ENCODE data around the gene C12orf76. TPM values are rescaled to one million over a fixed set of nuclear protein-coding genes. Genes with fewer than 3 reads are reported as not detected.

Gene C12orf76
- total and polyA plus RNA-seq, 2 donors (not counting 1 experiment from before 2014, with no cell fraction given) = 21.5 to 28.5 TPM

GRCh38 chr12:110084314-110085015 is 36.1 kb upstream of the C12orf76 start:
- POLR2A ChIA-PET = no interaction called here
- no peaks in the 10 kb centered on the region for H3K79me2 ChIP-seq (ENCODE audit: control insufficient read depth, insufficient read depth, low read length)
- no peaks in the 10 kb centered on the region for H4K20me1 ChIP-seq (ENCODE audit: control insufficient read depth, insufficient read depth, low read length, poor library complexity, severe bottlenecking)
- H3K27me3 ChIP-seq (replicated peaks in 1 of 4; ENCODE audit: control extremely low read depth in 1 of 4, control insufficient read depth in 3 of 4, insufficient read depth in 4 of 4, low read length in 3 of 4) = peaks cover 0 to 3% (median 0%) of the 10 kb centered on the region in 4 experiments
- no peak overlapping the region for H3K9ac ChIP-seq (ENCODE audit: low read length)
- H3K27ac Mint-ChIP-seq = no peak overlapping the region
- peaks cover 11% of the 10 kb centered on the region for H3K4me1 Mint-ChIP-seq
- no peaks in the 10 kb centered on the region for H3K36me3 ChIP-seq (replicated peaks in 1 of 2; ENCODE audit: control extremely low read depth in 1 of 2, control insufficient read depth in 1 of 2, extremely low read depth in 1 of 2, insufficient read depth in 2 of 2, low read length in 1 of 2)
- DNase-seq (no peak), ATAC-seq (ENCODE audit: low read depth) (no peak)
- CTCF ChIA-PET = interaction anchor here (0.6 kb wide), 2 partner anchors 69 to 1228 kb away, joined by 3 read pairs; no protein-coding TSS in a partner anchor
- peaks cover 13 to 15% of the 10 kb centered on the region in 2 donors for H3K4me1 ChIP-seq (ENCODE audit: control insufficient read depth in 2 of 2, insufficient read depth in 2 of 2, low read length in 2 of 2)
- H3K4me2 ChIP-seq (replicated peaks; ENCODE audit: low read depth, low read length, poor library complexity, severe bottlenecking) = no peak overlapping the region
- H3K9me3 Mint-ChIP-seq (ENCODE audit: insufficient read depth) = no peaks in the 10 kb centered on the region
- H3K4me3 Mint-ChIP-seq = no peak overlapping the region
- H3K9me3 ChIP-seq (ENCODE audit: control extremely low read depth in 1 of 3, control insufficient read depth in 2 of 3, insufficient read depth in 1 of 3, low read length in 2 of 3) = peaks cover 0 to 9% (median 0%) of the 10 kb centered on the region in 3 donors
- intact Hi-C loops (cut with micrococcal nuclease) = no loop called here
- no peak overlapping the region for H3K4me3 ChIP-seq (ENCODE audit: control extremely low read depth in 1 of 5, extremely low read depth in 1 of 5, insufficient read depth in 1 of 5, low read depth in 2 of 5, low read length in 4 of 5)
- no peak overlapping the region for H2AFZ ChIP-seq (ENCODE audit: insufficient read depth, low read depth, low read length, poor library complexity, severe bottlenecking)
- TF ChIP-seq CTCF (IDR thresholded peaks at IDR 0.05) (no peak), EZH2 (IDR thresholded peaks at IDR 0.05; ENCODE audit: borderline replicate concordance, insufficient read depth, low read depth, low read length, poor library complexity, severe bottlenecking) (no peak)
- no peak overlapping the region for H3K27ac ChIP-seq (ENCODE audit: low read length in 2 of 2)
- WGBS (ENCODE audit: insufficient coverage) = no CpG with 5 or more reads among the region's 4 CpGs
- peaks cover 17% of the 10 kb centered on the region for H3K27me3 Mint-ChIP-seq

- ATAC-seq (ENCODE audit: low read depth) (no peak), DNase-seq (no peak)
- Histone ChIP-seq H3K27ac (ENCODE audit: low read length in 2 of 2) (peak overlapping the region in 1 of 2 donors; percentile 90), H2AFZ (ENCODE audit: insufficient read depth, low read depth, low read length, poor library complexity, severe bottlenecking) (peak overlapping the region; percentile 96), H3K4me1 (ENCODE audit: control insufficient read depth in 2 of 2, insufficient read depth in 2 of 2, low read length in 2 of 2) (peaks cover 19 to 23% of the 10 kb centered on the region in 2 donors), H3K9ac (ENCODE audit: low read length) (no peak overlapping the region), H3K36me3 (replicated peaks in 1 of 2; ENCODE audit: control extremely low read depth in 1 of 2, control insufficient read depth in 1 of 2, extremely low read depth in 1 of 2, insufficient read depth in 2 of 2, low read length in 1 of 2) (no peaks in the 10 kb centered on the region), H4K20me1 (ENCODE audit: control insufficient read depth, insufficient read depth, low read length, poor library complexity, severe bottlenecking) (no peaks in the 10 kb centered on the region), H3K27me3 (replicated peaks in 1 of 4; ENCODE audit: control extremely low read depth in 1 of 4, control insufficient read depth in 3 of 4, insufficient read depth in 4 of 4, low read length in 3 of 4) (no peaks in the 10 kb centered on the region), H3K9me3 (ENCODE audit: control extremely low read depth in 1 of 3, control insufficient read depth in 2 of 3, insufficient read depth in 1 of 3, low read length in 2 of 3) (peaks cover 0 to 9% (median 0%) of the 10 kb centered on the region in 3 donors), H3K4me3 (ENCODE audit: control extremely low read depth in 1 of 5, extremely low read depth in 1 of 5, insufficient read depth in 1 of 5, low read depth in 2 of 5, low read length in 4 of 5) (peak overlapping the region in 1 of 5 experiments; percentile 48), H3K4me2 (replicated peaks; ENCODE audit: low read depth, low read length, poor library complexity, severe bottlenecking) (peak overlapping the region; percentile 80), H3K79me2 (ENCODE audit: control insufficient read depth, insufficient read depth, low read length) (no peaks in the 10 kb centered on the region)
- intact Hi-C loops (cut with micrococcal nuclease) = no loop called here
- TF ChIP-seq EZH2 (IDR thresholded peaks at IDR 0.05; ENCODE audit: borderline replicate concordance, insufficient read depth, low read depth, low read length, poor library complexity, severe bottlenecking) = no peak
- no peak for TF ChIP-seq CTCF (IDR thresholded peaks at IDR 0.05)
- Mint-ChIP-seq H3K27me3 (no peaks in the 10 kb centered on the region), H3K4me3 (peak overlapping the region; percentile 65), H3K27ac (peak overlapping the region; percentile 67), H3K4me1 (peaks cover 18% of the 10 kb centered on the region), H3K9me3 (ENCODE audit: insufficient read depth) (no peaks in the 10 kb centered on the region)
- 90% methylated on average over 4 of the region's 7 CpGs for WGBS (ENCODE audit: insufficient coverage)
- ChIA-PET POLR2A (interaction anchor here (1.3 kb wide), 1 partner anchor 44 kb away, joined by 4 read pairs; the partner anchor contains the start of gene IFT81), CTCF (interaction anchor here (1.1 to 1.4 kb wide), 3 partner anchors 19 to 351 kb away, joined by 4 to 7 read pairs (median 7); no protein-coding TSS in a partner anchor)
Observed at GRCh38 chr12:110080410-110080809, 32.1 kb upstream of the C12orf76 start.

Measured in B cell (primary cell).